Stomach (tissue), 9 donors: ENCODE results near the gene WWC2. TPM values are rescaled to one million over a fixed set of nuclear protein-coding genes. Genes with fewer than 3 reads are reported as not detected.

Experiments
- DNase-seq, 2 donors: peaks; one replicate each; pipeline versions ENCODE4 v3.0.0 to v3.0.0-alpha.2; 2013 to 2019
- H3K27ac ChIP-seq, 5 donors: fragments of 200-600 bp in 4 of 5; sonication (generic) in 4 of 5; one replicate each; pipeline ENCODE4 v1.5.1; 2013 to 2019; ENCODE audit warnings: mild to moderate bottlenecking in 1 of 5, moderate library complexity in 1 of 5
- H3K27me3 ChIP-seq, 3 donors: fragments of 200-600 bp; sonication (generic); one replicate each; pipeline ENCODE4 v1.5.1; 2017 to 2019; ENCODE audit warnings: mixed run types in 1 of 3
- H3K36me3 ChIP-seq, 4 donors: fragments of 200-600 bp; sonication (generic); 1 replicate in 3 of 4; 2 replicates in 1 of 4; pipeline ENCODE4 v1.5.1; 2016 to 2019
- H3K4me1 ChIP-seq, 4 donors: fragments of 200-600 bp; sonication (generic); one replicate each; pipeline ENCODE4 v1.5.1; 2016 to 2019
- H3K4me3 ChIP-seq, 4 donors: fragments of 200-600 bp; sonication (generic) in 3 of 4; one replicate each; pipeline ENCODE4 v1.5.1; 2016 to 2019; ENCODE audit warnings: mild to moderate bottlenecking in 1 of 4
- H3K9me3 ChIP-seq, 4 donors: fragments of 200-600 bp; sonication (generic); one replicate each; pipeline ENCODE4 v1.5.1; 2016 to 2019
- CTCF ChIP-seq, 7 experiments: fragments of 450-650 bp in 4 of 7; fragments of 200-600 bp in 3 of 7; sonication (generic) in 3 of 7; IDR thresholded peaks; one replicate each; pipeline ENCODE4 v1.5.1; 2016 to 2019; ENCODE audit warnings: antibody characterized with exemption in 7 of 7, control low read depth in 2 of 7, mild to moderate bottlenecking in 1 of 7
- EP300 ChIP-seq: sonication (generic); formaldehyde crosslinking; IDR thresholded peaks from one replicate; pipeline ENCODE4 v1.6.1; 2017; ENCODE audit warnings: antibody characterized with exemption
- POLR2A ChIP-seq, 4 donors: fragments of 450-650 bp; IDR thresholded peaks; one replicate each; pipeline ENCODE4 v1.6.1; 2016; ENCODE audit warnings: antibody characterized with exemption in 4 of 4, control low read depth in 2 of 4, mild to moderate bottlenecking in 1 of 4, moderate library complexity in 1 of 4
- POLR2AphosphoS5 ChIP-seq, 3 donors: sonication (generic); formaldehyde crosslinking; IDR thresholded peaks; one replicate each; pipeline ENCODE4 v1.6.1; 2016; ENCODE audit warnings: antibody characterized with exemption in 3 of 3
- WGBS, 5 donors: extraction: QIAGEN DNeasy Blood & Tissue Kit in 3 of 5; methylation state at CpG; one replicate each; pipeline versions ENCODE4 v1.1.5 to v1.1.7; 2013 to 2018; 5-methylcytosine and 5-hydroxymethylcytosine counted together
- intact Hi-C: fragments of 100-400 bp; cut with DNase I; formaldehyde crosslinking; loops from one replicate; pipeline ENCODE4 v1.15.1; 2023; ENCODE audit warnings: low total_unique reads
- polyA plus RNA-seq, 3 donors: library from polyadenylated mRNA; stranded (reverse); fragments of 200-250 nt; gene quantifications; one replicate each; pipeline ENCODE4 v1.2.3, GENCODE V29; 2013
- total RNA-seq, 5 donors: library from RNA; depleted of rRNA; stranded (reverse); fragments of >200 nt; gene quantifications; one replicate each; pipeline versions ENCODE4 v1.1.0 to v1.2.3, GENCODE V29; 2014 to 2016
- donor health status: healthy with polysubstance abuse.
- donor health status: Bipolar disorder and iron deficiency.
- donor health status: healthy.

The WWC2 gene
- total and polyA plus RNA-seq, 8 donors: 2.6 to 59.1 (median 31.1) TPM

- no peak for TF ChIP-seq POLR2A (IDR thresholded peaks at IDR 0.05)
- no peak for TF ChIP-seq EP300
- no peak for TF ChIP-seq POLR2AphosphoS5 (IDR thresholded peaks at IDR 0.05)
- TF ChIP-seq CTCF (IDR thresholded peaks at IDR 0.05): no peak
- Histone ChIP-seq H3K36me3 (peaks cover 3 to 66% (median 52%) of the 10 kb centered on the region in 4 donors), H3K4me3 (no peak overlapping the region), H3K27ac (no peak overlapping the region), H3K4me1 (no peaks in the 10 kb centered on the region), H3K9me3 (peaks cover 6 to 29% (median 17%) of the 10 kb centered on the region in 4 donors), H3K27me3 (no peaks in the 10 kb centered on the region)
- 0 to 100% (median 79%) methylated on average over 1 of the region's 1 CpG for WGBS, 5 donors
- intact Hi-C loops: no loop called here
- no peak for DNase-seq
These were observed 177.0 kb downstream of the WWC2 start for GRCh38 chr4:183276106-183276505.

DNA sequence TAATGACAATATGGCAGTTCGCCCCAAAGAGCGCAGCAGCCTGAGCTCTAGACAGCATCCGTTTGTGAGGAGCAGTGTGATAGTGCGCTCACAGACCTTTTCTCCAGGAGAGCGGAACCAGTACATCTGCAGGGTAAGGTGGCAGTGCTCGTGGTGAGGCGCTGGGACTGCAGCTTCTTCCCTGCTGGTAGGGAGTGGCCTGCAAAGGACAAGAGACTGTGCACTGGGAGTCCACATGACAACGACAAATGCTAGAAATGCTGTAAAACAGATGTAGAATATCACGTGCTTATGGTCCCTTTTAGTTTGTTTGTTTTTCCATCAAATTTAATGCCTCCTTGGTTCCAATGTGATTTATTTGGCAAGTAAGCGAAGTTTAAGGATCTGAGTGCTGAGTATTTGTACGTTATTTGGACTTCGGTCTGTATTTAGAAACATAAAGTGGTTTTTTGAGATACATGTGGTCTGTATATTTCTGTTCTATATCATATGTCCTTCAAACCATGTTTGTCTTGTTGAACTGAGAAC, 185.3 kb downstream of the WWC2 start:
- Histone ChIP-seq H3K9me3 (no peaks in the 10 kb centered on the region), H3K27ac (no peak overlapping the region), H3K36me3 (peaks cover 18 to 85% (median 81%) of the 10 kb centered on the region in 4 donors), H3K4me1 (no peaks in the 10 kb centered on the region), H3K27me3 (no peaks in the 10 kb centered on the region), H3K4me3 (no peak overlapping the region)
- intact Hi-C loops: no loop called here
- 79 to 82% (median 80%) methylated on average over 12 of the region's 12 CpGs for WGBS, 5 donors
- TF ChIP-seq EP300 (no peak), CTCF (IDR thresholded peaks at IDR 0.05) (no peak), POLR2A (IDR thresholded peaks at IDR 0.05) (no peak), POLR2AphosphoS5 (IDR thresholded peaks at IDR 0.05) (no peak)
- DNase-seq: peak in 1 of 2 donors; percentile 40

DNA sequence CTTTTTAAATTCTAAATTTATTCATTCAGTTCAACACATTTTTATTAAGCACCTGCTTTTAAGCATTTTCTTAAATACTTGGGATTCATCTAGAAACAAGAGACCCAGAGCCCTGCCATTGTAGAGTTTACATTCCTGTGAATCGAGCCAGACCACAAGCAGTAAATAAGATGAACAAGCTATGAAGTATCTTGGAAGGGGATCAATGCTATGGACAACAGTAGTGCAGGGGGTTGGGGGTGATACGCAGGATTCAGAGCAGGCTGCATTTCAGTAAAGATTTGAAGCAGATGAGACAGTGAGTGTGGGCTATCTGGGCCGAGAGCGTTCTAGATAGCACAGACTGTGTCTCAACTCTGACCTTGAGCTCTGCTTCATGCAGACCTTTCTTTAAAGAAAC, 185.9 kb downstream of the WWC2 start:
- Histone ChIP-seq H3K4me3 (no peak overlapping the region), H3K9me3 (no peaks in the 10 kb centered on the region), H3K27ac (no peak overlapping the region), H3K4me1 (no peaks in the 10 kb centered on the region), H3K27me3 (no peaks in the 10 kb centered on the region), H3K36me3 (peaks cover 18 to 91% (median 87%) of the 10 kb centered on the region in 4 donors)
- no peak for TF ChIP-seq CTCF (IDR thresholded peaks at IDR 0.05)
- no peak for TF ChIP-seq POLR2A (IDR thresholded peaks at IDR 0.05)
- TF ChIP-seq POLR2AphosphoS5 (IDR thresholded peaks at IDR 0.05): no peak
- intact Hi-C loops: no loop called here
- no peak for DNase-seq
- 59 to 82% (median 73%) methylated on average over 4 of the region's 4 CpGs for WGBS, 5 donors

DNA sequence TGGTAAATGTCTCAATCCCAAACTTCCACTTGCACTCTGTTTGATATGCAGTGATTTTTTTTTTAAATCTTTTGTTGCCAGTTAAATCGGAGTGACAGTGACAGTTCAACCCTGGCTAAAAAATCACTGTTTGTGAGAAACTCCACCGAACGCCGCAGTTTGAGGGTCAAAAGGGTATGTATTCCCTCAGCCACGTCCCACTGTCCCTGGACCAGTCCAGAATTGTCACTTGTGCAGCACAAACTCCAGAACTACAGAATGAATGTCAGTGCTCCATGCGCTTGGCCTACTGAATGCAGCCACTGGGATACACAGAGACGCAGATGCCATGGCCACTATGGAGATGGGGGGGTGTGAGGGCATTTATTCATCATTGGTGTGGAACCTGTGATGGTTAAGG, 186.8 kb downstream of the WWC2 start:
- Histone ChIP-seq H3K4me1 (no peaks in the 10 kb centered on the region), H3K36me3 (peaks cover 18 to 91% (median 84%) of the 10 kb centered on the region in 4 donors), H3K9me3 (no peaks in the 10 kb centered on the region), H3K27me3 (no peaks in the 10 kb centered on the region), H3K27ac (no peak overlapping the region), H3K4me3 (no peak overlapping the region)
- no peak for TF ChIP-seq POLR2A (IDR thresholded peaks at IDR 0.05)
- no peak for TF ChIP-seq CTCF (IDR thresholded peaks at IDR 0.05)
- no peak for DNase-seq
- 87 to 94% (median 93%) methylated on average over 7 of the region's 7 CpGs for WGBS, 5 donors
- intact Hi-C loops: no loop called here
